ENCODE results near the gene SDE2. TPM values are rescaled to one million over a fixed set of nuclear protein-coding genes. Genes with fewer than 3 reads are reported as not detected.

SDE2 gene
- total and polyA plus RNA-seq, 10 of the 15 experiments (the other 5 are each of a cell fraction or from before 2014, with no cell fraction given): 2.7 to 19.4 (median 12.6) TPM

DNA sequence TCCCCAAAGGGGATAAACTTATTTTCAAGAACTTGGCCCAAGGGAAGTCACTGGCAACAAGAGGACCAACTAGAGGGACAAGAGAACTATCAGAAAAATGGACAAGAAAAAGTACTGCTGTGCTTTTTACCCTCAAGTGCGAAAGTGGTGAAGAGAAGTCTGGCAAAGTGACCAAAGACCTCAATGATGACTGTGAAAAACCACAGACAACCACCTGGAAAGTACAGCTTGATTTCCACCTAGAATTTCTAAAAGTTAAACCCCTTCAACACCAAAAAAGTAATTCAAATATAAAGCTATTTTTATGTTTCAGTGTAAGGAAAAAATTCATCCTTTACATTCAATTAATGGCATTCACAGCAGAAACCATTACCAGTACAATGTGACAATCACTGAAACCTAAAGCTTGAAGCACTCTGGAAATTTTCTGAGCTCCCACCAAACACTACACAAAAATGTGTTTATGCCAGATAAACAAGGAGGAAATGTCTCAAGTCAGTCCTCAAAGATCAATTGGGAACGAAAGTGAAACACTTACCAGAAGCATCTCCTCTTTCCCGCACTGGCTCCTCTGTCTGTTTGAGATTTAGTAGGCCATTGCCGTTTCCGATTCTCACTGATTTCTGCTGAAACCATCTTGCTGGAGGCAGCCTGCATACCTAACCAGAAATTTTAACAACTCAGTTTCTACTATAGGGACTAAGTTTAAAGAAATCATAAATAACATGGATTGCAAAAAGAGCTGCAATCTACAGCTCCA is 8.3 kb downstream of the SDE2 start (continued):
- TF ChIP-seq, protein P1, sequence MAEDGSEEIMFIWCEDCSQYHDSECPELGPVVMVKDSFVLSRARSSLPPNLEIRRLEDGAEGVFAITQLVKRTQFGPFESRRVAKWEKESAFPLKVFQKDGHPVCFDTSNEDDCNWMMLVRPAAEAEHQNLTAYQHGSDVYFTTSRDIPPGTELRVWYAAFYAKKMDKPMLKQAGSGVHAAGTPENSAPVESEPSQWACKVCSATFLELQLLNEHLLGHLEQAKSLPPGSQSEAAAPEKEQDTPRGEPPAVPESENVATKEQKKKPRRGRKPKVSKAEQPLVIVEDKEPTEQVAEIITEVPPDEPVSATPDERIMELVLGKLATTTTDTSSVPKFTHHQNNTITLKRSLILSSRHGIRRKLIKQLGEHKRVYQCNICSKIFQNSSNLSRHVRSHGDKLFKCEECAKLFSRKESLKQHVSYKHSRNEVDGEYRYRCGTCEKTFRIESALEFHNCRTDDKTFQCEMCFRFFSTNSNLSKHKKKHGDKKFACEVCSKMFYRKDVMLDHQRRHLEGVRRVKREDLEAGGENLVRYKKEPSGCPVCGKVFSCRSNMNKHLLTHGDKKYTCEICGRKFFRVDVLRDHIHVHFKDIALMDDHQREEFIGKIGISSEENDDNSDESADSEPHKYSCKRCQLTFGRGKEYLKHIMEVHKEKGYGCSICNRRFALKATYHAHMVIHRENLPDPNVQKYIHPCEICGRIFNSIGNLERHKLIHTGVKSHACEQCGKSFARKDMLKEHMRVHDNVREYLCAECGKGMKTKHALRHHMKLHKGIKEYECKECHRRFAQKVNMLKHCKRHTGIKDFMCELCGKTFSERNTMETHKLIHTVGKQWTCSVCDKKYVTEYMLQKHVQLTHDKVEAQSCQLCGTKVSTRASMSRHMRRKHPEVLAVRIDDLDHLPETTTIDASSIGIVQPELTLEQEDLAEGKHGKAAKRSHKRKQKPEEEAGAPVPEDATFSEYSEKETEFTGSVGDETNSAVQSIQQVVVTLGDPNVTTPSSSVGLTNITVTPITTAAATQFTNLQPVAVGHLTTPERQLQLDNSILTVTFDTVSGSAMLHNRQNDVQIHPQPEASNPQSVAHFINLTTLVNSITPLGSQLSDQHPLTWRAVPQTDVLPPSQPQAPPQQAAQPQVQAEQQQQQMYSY (CRISPR knock-in tag; IDR thresholded peaks at IDR 0.05): no peak
- no peak for TF ChIP-seq ZBED1 (IDR thresholded peaks at IDR 0.05; ENCODE audit: borderline replicate concordance)
- no peak for TF ChIP-seq SMAD1 (IDR thresholded peaks at IDR 0.05; ENCODE audit: low read depth, partially characterized antibody)
- TF ChIP-seq TARDBP (IDR thresholded peaks at IDR 0.05; ENCODE audit: borderline replicate concordance): no peak
- TF ChIP-seq IKZF1 (conservative IDR thresholded peaks at IDR 0.05): peak; percentile 26; the same call in 1 of the 2 replicates
- no peak for TF ChIP-seq RB1 (IDR thresholded peaks at IDR 0.05; ENCODE audit: borderline replicate concordance)
- TF ChIP-seq ASH2L (IDR thresholded peaks at IDR 0.05; ENCODE audit: borderline replicate concordance, low read depth): no peak
- TF ChIP-seq NFXL1 (IDR thresholded peaks at IDR 0.05; ENCODE audit: borderline replicate concordance): no peak
- TF ChIP-seq TAF1 (IDR thresholded peaks at IDR 0.05; ENCODE audit: borderline replicate concordance, low read depth, low read length): no peak
- TF ChIP-seq, protein P2, sequence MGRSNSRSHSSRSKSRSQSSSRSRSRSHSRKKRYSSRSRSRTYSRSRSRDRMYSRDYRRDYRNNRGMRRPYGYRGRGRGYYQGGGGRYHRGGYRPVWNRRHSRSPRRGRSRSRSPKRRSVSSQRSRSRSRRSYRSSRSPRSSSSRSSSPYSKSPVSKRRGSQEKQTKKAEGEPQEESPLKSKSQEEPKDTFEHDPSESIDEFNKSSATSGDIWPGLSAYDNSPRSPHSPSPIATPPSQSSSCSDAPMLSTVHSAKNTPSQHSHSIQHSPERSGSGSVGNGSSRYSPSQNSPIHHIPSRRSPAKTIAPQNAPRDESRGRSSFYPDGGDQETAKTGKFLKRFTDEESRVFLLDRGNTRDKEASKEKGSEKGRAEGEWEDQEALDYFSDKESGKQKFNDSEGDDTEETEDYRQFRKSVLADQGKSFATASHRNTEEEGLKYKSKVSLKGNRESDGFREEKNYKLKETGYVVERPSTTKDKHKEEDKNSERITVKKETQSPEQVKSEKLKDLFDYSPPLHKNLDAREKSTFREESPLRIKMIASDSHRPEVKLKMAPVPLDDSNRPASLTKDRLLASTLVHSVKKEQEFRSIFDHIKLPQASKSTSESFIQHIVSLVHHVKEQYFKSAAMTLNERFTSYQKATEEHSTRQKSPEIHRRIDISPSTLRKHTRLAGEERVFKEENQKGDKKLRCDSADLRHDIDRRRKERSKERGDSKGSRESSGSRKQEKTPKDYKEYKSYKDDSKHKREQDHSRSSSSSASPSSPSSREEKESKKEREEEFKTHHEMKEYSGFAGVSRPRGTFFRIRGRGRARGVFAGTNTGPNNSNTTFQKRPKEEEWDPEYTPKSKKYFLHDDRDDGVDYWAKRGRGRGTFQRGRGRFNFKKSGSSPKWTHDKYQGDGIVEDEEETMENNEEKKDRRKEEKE (IDR thresholded peaks at IDR 0.05): no peak
- TF ChIP-seq, protein P3, sequence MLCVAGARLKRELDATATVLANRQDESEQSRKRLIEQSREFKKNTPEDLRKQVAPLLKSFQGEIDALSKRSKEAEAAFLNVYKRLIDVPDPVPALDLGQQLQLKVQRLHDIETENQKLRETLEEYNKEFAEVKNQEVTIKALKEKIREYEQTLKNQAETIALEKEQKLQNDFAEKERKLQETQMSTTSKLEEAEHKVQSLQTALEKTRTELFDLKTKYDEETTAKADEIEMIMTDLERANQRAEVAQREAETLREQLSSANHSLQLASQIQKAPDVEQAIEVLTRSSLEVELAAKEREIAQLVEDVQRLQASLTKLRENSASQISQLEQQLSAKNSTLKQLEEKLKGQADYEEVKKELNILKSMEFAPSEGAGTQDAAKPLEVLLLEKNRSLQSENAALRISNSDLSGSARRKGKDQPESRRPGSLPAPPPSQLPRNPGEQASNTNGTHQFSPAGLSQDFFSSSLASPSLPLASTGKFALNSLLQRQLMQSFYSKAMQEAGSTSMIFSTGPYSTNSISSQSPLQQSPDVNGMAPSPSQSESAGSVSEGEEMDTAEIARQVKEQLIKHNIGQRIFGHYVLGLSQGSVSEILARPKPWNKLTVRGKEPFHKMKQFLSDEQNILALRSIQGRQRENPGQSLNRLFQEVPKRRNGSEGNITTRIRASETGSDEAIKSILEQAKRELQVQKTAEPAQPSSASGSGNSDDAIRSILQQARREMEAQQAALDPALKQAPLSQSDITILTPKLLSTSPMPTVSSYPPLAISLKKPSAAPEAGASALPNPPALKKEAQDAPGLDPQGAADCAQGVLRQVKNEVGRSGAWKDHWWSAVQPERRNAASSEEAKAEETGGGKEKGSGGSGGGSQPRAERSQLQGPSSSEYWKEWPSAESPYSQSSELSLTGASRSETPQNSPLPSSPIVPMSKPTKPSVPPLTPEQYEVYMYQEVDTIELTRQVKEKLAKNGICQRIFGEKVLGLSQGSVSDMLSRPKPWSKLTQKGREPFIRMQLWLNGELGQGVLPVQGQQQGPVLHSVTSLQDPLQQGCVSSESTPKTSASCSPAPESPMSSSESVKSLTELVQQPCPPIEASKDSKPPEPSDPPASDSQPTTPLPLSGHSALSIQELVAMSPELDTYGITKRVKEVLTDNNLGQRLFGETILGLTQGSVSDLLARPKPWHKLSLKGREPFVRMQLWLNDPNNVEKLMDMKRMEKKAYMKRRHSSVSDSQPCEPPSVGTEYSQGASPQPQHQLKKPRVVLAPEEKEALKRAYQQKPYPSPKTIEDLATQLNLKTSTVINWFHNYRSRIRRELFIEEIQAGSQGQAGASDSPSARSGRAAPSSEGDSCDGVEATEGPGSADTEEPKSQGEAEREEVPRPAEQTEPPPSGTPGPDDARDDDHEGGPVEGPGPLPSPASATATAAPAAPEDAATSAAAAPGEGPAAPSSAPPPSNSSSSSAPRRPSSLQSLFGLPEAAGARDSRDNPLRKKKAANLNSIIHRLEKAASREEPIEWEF (IDR thresholded peaks at IDR 0.05; ENCODE audit: insufficient replicate concordance, low read depth, low read length): no peak
- TF ChIP-seq RBBP5 (conservative IDR thresholded peaks at IDR 0.05): no peak
- TF ChIP-seq, protein P4, sequence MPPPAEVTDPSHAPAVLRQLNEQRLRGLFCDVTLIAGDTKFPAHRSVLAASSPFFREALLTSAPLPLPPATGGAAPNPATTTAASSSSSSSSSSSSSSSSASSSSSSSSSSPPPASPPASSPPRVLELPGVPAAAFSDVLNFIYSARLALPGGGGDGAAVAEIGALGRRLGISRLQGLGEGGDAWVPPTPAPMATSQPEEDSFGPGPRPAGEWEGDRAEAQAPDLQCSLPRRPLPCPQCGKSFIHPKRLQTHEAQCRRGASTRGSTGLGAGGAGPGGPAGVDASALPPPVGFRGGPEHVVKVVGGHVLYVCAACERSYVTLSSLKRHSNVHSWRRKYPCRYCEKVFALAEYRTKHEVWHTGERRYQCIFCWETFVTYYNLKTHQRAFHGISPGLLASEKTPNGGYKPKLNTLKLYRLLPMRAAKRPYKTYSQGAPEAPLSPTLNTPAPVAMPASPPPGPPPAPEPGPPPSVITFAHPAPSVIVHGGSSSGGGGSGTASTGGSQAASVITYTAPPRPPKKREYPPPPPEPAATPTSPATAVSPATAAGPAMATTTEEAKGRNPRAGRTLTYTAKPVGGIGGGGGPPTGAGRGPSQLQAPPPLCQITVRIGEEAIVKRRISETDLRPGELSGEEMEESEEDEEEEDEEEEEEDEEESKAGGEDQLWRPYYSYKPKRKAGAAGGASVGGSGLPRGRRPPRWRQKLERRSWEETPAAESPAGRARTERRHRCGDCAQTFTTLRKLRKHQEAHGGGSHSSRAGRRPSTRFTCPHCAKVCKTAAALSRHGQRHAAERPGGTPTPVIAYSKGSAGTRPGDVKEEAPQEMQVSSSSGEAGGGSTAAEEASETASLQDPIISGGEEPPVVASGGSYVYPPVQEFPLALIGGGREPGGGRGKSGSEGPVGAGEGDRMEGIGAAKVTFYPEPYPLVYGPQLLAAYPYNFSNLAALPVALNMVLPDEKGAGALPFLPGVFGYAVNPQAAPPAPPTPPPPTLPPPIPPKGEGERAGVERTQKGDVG (CRISPR knock-in tag; IDR thresholded peaks at IDR 0.05): no peak
- TF ChIP-seq MYB (IDR thresholded peaks at IDR 0.05; ENCODE audit: borderline replicate concordance, low read depth, low read length): no peak
